H1 (cell line): ENCODE measurements around the gene CYP2F1. TPM values are rescaled to one million over a fixed set of nuclear protein-coding genes. Genes with fewer than 3 reads are reported as not detected.

ENCODE experiments used
- CTCF ChIA-PET: fragments of 300-600 bp; sonication (Branson Sonifier 250); formaldehyde crosslinking; loops from one replicate; lab custom pipeline; 2021; ENCODE audit not compliant: partially characterized antibody; lab: Charles Lee
- POLR2A ChIA-PET: fragments of 300-600 bp; sonication (Branson Sonifier 250); formaldehyde crosslinking; loops from one replicate; lab custom pipeline; 2021; ENCODE audit warnings: inconsistent platforms; ENCODE audit not compliant: partially characterized antibody; lab: Charles Lee
- DNase-seq, 2 experiments: peaks; one replicate each; pipeline versions ENCODE4 v3.0.0 to v3.0.0-alpha.2; 2010 to 2022; ENCODE audit warnings: low spot score in 2 of 2, low read depth in 1 of 2, mixed read lengths in 1 of 2
- FAIRE-seq: peaks from 2 replicates; lab custom pipeline; 2011; peaks lifted over from hg19 to GRCh38; lab: Jason Lieb, UNC
- H2AFZ ChIP-seq: 2 replicates; pipeline ENCODE4 v1.8.1; 2012; ENCODE audit warnings: low read length, inconsistent platforms
- H2AK5ac ChIP-seq: 2 replicates; pipeline ENCODE4 v1.6.1; 2013; ENCODE audit warnings: low read depth, low read length
- H2BK120ac ChIP-seq: replicated peaks from 2 replicates; pipeline ENCODE3; 2013; ENCODE audit warnings: low read depth, low read length, inconsistent platforms
- H2BK12ac ChIP-seq: 2 replicates; pipeline ENCODE4 v1.6.1; 2013; ENCODE audit warnings: low read depth, low read length
- H2BK15ac ChIP-seq: 2 replicates; pipeline ENCODE4 v1.6.1; 2013; ENCODE audit warnings: low read length
- H2BK20ac ChIP-seq: 2 replicates; pipeline ENCODE4 v1.6.1; 2013; ENCODE audit warnings: low read length
- H2BK5ac ChIP-seq: 2 replicates; pipeline ENCODE4 v1.6.1; 2013; ENCODE audit warnings: low read depth, low read length
- H3K14ac ChIP-seq: 2 replicates; pipeline ENCODE4 v1.6.1; 2013; ENCODE audit warnings: inconsistent platforms; ENCODE audit not compliant: insufficient read length
- H3K18ac ChIP-seq: 2 replicates; pipeline ENCODE4 v1.6.1; 2013; ENCODE audit warnings: low read length; ENCODE audit errors: extremely low read depth
- H3K23ac ChIP-seq: 2 replicates; pipeline ENCODE4 v1.6.1; 2013; ENCODE audit warnings: inconsistent platforms; ENCODE audit not compliant: insufficient read length
- H3K23me2 ChIP-seq: 2 replicates; pipeline ENCODE4 v1.6.1; 2013; ENCODE audit warnings: low read depth, low read length
- H3K27ac ChIP-seq: 2 replicates; pipeline ENCODE4 v1.6.1; 2011; ENCODE audit warnings: low read depth, low read length, inconsistent platforms
- H3K27me3 ChIP-seq, 4 experiments: replicated peaks in 1 of 4; 1 replicate in 1 of 4; 2 replicates in 3 of 4; pipeline versions ENCODE4 v1.6.1 to v1.8.1; 2011 to 2013; ENCODE audit warnings: low read length in 3 of 4, mild to moderate bottlenecking in 3 of 4, inconsistent platforms in 2 of 4, mixed read lengths in 2 of 4, moderate library complexity in 1 of 4; ENCODE audit not compliant: control insufficient read depth in 3 of 4, insufficient read depth in 3 of 4; ENCODE audit errors: extremely low read depth in 1 of 4
- H3K36me3 ChIP-seq, 4 experiments: 2 replicates each; pipeline versions ENCODE4 v1.6.1 to v1.8.1; 2011 to 2013; ENCODE audit warnings: mild to moderate bottlenecking in 4 of 4, low read length in 3 of 4, moderate library complexity in 2 of 4, control low read depth in 1 of 4, inconsistent platforms in 1 of 4; ENCODE audit not compliant: insufficient read depth in 4 of 4, control insufficient read depth in 2 of 4
- H3K4ac ChIP-seq: replicated peaks from 2 replicates; pipeline ENCODE3; 2013; ENCODE audit warnings: low read length, low read depth, mixed read lengths, inconsistent platforms; ENCODE audit not compliant: insufficient read length
- H3K4me1 ChIP-seq, 4 experiments: replicated peaks in 1 of 4; 1 replicate in 1 of 4; 2 replicates in 3 of 4; pipeline versions ENCODE4 v1.6.1 to v1.8.1; 2011 to 2013; ENCODE audit warnings: low read length in 3 of 4, inconsistent platforms in 2 of 4, mixed read lengths in 1 of 4; ENCODE audit not compliant: insufficient read depth in 4 of 4, control insufficient read depth in 3 of 4
- H3K4me2 ChIP-seq, 2 experiments: 2 replicates each; pipeline versions ENCODE4 v1.6.1 to v1.8.1; 2011 to 2013; ENCODE audit warnings: low read depth in 2 of 2, low read length in 2 of 2, control low read depth in 1 of 2, inconsistent platforms in 1 of 2, mild to moderate bottlenecking in 1 of 2; ENCODE audit not compliant: insufficient read depth in 1 of 2
- H3K4me3 ChIP-seq, 4 experiments: fragments of 200-600, 300-600 bp in 1 of 4; sonication (generic), shearing (Covaris generic), sonication (Bioruptor Twin) in 1 of 4; 2 replicates each; pipeline versions ENCODE4 v1.5.1 to v1.8.1; 2011 to 2016; ENCODE audit warnings: low read length in 4 of 4, low read depth in 3 of 4, control low read depth in 2 of 4, inconsistent platforms in 2 of 4, mild to moderate bottlenecking in 2 of 4, mixed read lengths in 1 of 4, moderate library complexity in 1 of 4; ENCODE audit not compliant: insufficient read depth in 2 of 4; ENCODE audit errors: extremely low read depth in 1 of 4
- H3K56ac ChIP-seq: replicated peaks from 2 replicates; pipeline ENCODE3; 2013; ENCODE audit warnings: low read depth, mild to moderate bottlenecking, mixed read lengths, low read length, inconsistent platforms; ENCODE audit not compliant: insufficient read length
- H3K79me1 ChIP-seq: 2 replicates; pipeline ENCODE4 v1.6.1; 2013; ENCODE audit warnings: low read depth, low read length, control low read depth
- H3K79me2 ChIP-seq, 2 experiments: 2 replicates each; pipeline versions ENCODE4 v1.6.1 to v1.8.1; 2012 to 2013; ENCODE audit warnings: low read length in 2 of 2, mild to moderate bottlenecking in 2 of 2, inconsistent platforms in 1 of 2; ENCODE audit not compliant: insufficient read depth in 2 of 2, control insufficient read depth in 1 of 2
- H3K9ac ChIP-seq, 4 experiments: replicated peaks in 1 of 4; 1 replicate in 1 of 4; 2 replicates in 3 of 4; pipeline versions ENCODE4 v1.6.1 to v1.8.1; 2011 to 2013; ENCODE audit warnings: low read depth in 3 of 4, low read length in 3 of 4, control low read depth in 2 of 4, mild to moderate bottlenecking in 2 of 4, moderate library complexity in 2 of 4, inconsistent platforms in 1 of 4; ENCODE audit errors: extremely low read depth in 1 of 4
- H3K9me3 ChIP-seq, 2 experiments: 2 replicates each; pipeline versions ENCODE4 v1.6.1 to v1.8.1; 2012 to 2013; ENCODE audit warnings: mild to moderate bottlenecking in 2 of 2, moderate library complexity in 2 of 2, control low read depth in 1 of 2, inconsistent platforms in 1 of 2, low read depth in 1 of 2, low read length in 1 of 2, mixed read lengths in 1 of 2; ENCODE audit not compliant: insufficient read depth in 2 of 2
- H4K20me1 ChIP-seq, 2 experiments: replicated peaks in 1 of 2; 2 replicates each; pipeline versions ENCODE3 to v1.8.1; 2011 to 2013; ENCODE audit warnings: inconsistent platforms in 2 of 2, low read length in 2 of 2, mild to moderate bottlenecking in 1 of 2; ENCODE audit not compliant: insufficient read depth in 2 of 2, control insufficient read depth in 1 of 2
- H4K5ac ChIP-seq: 2 replicates; pipeline ENCODE4 v1.6.1; 2013; ENCODE audit warnings: low read length, low read depth, mixed read lengths, inconsistent platforms; ENCODE audit not compliant: insufficient read length
- H4K8ac ChIP-seq: 2 replicates; pipeline ENCODE4 v1.8.0; 2013; ENCODE audit warnings: mild to moderate bottlenecking, moderate library complexity, low read length, inconsistent platforms; ENCODE audit not compliant: insufficient read depth; ENCODE audit errors: extremely low read depth
- H4K91ac ChIP-seq: replicated peaks from 2 replicates; pipeline ENCODE3; 2013; ENCODE audit warnings: low read length, mixed read lengths, inconsistent platforms; ENCODE audit not compliant: insufficient read length
- ASH2L ChIP-seq: fragments of 200-600, 300-600 bp; sonication (generic); IDR thresholded peaks from one replicate; pipeline ENCODE4 v1.7.1; 2017; ENCODE audit warnings: low read length
- ATF2 ChIP-seq: IDR thresholded peaks from 2 replicates; pipeline ENCODE4 v1.6.1; 2012; ENCODE audit warnings: low read length, inconsistent platforms
- EZH2 ChIP-seq: fragments of 200-600 bp; sonication (generic); IDR thresholded peaks from 2 replicates; pipeline ENCODE4 v1.7.1; 2012; ENCODE audit warnings: low read depth, mild to moderate bottlenecking, moderate library complexity, low read length, inconsistent platforms; ENCODE audit not compliant: severe bottlenecking
- KDM5A ChIP-seq: fragments of 200-600 bp; IDR thresholded peaks from 2 replicates; pipeline ENCODE4 v1.7.1; 2012; ENCODE audit warnings: mild to moderate bottlenecking, low read length, inconsistent platforms, mixed read lengths
- POLR2A ChIP-seq, 2 experiments: IDR thresholded peaks; 1 replicate in 1 of 2; 2 replicates in 1 of 2; pipeline ENCODE4 v1.6.1; 2011; ENCODE audit warnings: low read depth in 2 of 2, low read length in 2 of 2, mild to moderate bottlenecking in 2 of 2; ENCODE audit errors: control extremely low read depth in 1 of 2
- SIN3A ChIP-seq, 2 experiments: IDR thresholded peaks in 1 of 2; conservative IDR thresholded peaks in 1 of 2; 2 replicates each; pipeline ENCODE4 v1.6.1; 2011 to 2012; ENCODE audit warnings: low read length in 2 of 2, improper control_type of control experiment in 1 of 2, low read depth in 1 of 2, mild to moderate bottlenecking in 1 of 2
- SRF ChIP-seq: IDR thresholded peaks from 2 replicates; pipeline ENCODE4 v1.6.1; 2011; ENCODE audit warnings: mild to moderate bottlenecking, low read depth, low read length, moderate library complexity
- TAF1 ChIP-seq: IDR thresholded peaks from 2 replicates; pipeline ENCODE4 v1.6.1; 2011; ENCODE audit warnings: mild to moderate bottlenecking, low read depth, low read length
- TBP ChIP-seq: IDR thresholded peaks from 2 replicates; pipeline ENCODE4 v1.6.1; 2011; ENCODE audit warnings: low read depth, low read length, improper control_type of control experiment
- TEAD4 ChIP-seq: IDR thresholded peaks from 2 replicates; pipeline ENCODE4 v1.6.1; 2012; ENCODE audit warnings: low read depth, low read length, inconsistent platforms, mixed read lengths
- ZNF274 ChIP-seq: IDR thresholded peaks from 2 replicates; pipeline ENCODE4 v1.7.0; 2012; ENCODE audit warnings: low read length, borderline replicate concordance; ENCODE audit errors: extremely low read depth
- WGBS, 2 experiments: shearing (Covaris generic) in 1 of 2; methylation state at CpG; one replicate each; pipeline versions ENCODE4 v1.1.6 to v1.1.7; 2013 to 2015; ENCODE audit warnings: low lambda C conversion rate in 2 of 2, mixed read lengths in 2 of 2, inconsistent platforms in 1 of 2, low coverage in 1 of 2, missing lambda C conversion rate in 1 of 2; ENCODE audit not compliant: insufficient replicate concordance in 2 of 2, insufficient coverage in 1 of 2, insufficient read length in 1 of 2; ENCODE audit errors: extremely low coverage in 1 of 2, missing lambda C conversion rate in 1 of 2; 5-methylcytosine and 5-hydroxymethylcytosine counted together
- long read RNA-seq, 2 experiments: library from RNA in 1 of 2; library from capped mRNA in 1 of 2; stranded (forward); transcript quantifications; one replicate each; pipeline ENCODE4 v2.0.0, GENCODE V29; 2021; ENCODE audit warnings: inconsistent platforms in 1 of 2
- polyA minus RNA-seq, 3 experiments: library from RNA; depleted of rRNA, polyadenylated mRNA; stranded (reverse); fragments of >200 nt; gene quantifications; 1 replicate in 2 of 3; 2 replicates in 1 of 3; pipeline ENCODE4 v1.2.3, GENCODE V29; 2011
- polyA plus RNA-seq, 7 experiments: library from polyadenylated mRNA; depleted of rRNA in 3 of 7; stranded (reverse) in 5 of 7; unstranded in 2 of 7; fragments of >200 nt in 5 of 7; fragments of 200-250 nt in 2 of 7; gene quantifications; 1 replicate in 5 of 7; 2 replicates in 1 of 7; 4 replicates in 1 of 7; pipeline versions ENCODE4 v1.2.1 to v1.2.3, GENCODE V29; 2011 to 2013; ENCODE audit warnings: missing spikeins in 2 of 7, mixed read lengths in 2 of 7
- total RNA-seq: library from RNA; stranded (reverse); fragmentation: NEBNext Ultra II Directional; extraction: Animal tissue kit (Norgen Biotek cat#: 25700); gene quantifications from 2 replicates; pipeline ENCODE4 v1.2.1, GENCODE V29; 2021

Gene CYP2F1
- total RNA-seq (0.34 TPM in 1 of 2 replicates, not detected in the other), polyA plus RNA-seq (2011; rRNA removed) (0.17 and 1.0 TPM in 2 replicates), polyA minus RNA-seq (2011; rRNA and poly(A)+ RNA removed) (0.19 TPM in 1 of 2 replicates, not detected in the other)
- polyA plus RNA-seq (2011; cell fraction: cytosol; rRNA removed), result 0.09 TPM
- 0.68 TPM for polyA plus RNA-seq (2011; cell fraction: nucleus; rRNA removed)
- polyA plus RNA-seq (2012, experiment 1 of 2), result 0.53 to 1.0 TPM in 2 of 4 replicates, not detected in the others
- not detected for polyA plus RNA-seq (2012, experiment 2 of 2)
- polyA plus RNA-seq (2013, experiment 1 of 2), result 0.22 TPM
- polyA plus RNA-seq (2013, experiment 2 of 2), result 0.11 TPM
- not detected for polyA minus RNA-seq (2011; cell fraction: cytosol; rRNA and poly(A)+ RNA removed)
- not detected for polyA minus RNA-seq (2011; cell fraction: nucleus; rRNA and poly(A)+ RNA removed)
- long read RNA-seq, experiment 1, result 0 reads
- long read RNA-seq, experiment 2, result 0 reads

DNA sequence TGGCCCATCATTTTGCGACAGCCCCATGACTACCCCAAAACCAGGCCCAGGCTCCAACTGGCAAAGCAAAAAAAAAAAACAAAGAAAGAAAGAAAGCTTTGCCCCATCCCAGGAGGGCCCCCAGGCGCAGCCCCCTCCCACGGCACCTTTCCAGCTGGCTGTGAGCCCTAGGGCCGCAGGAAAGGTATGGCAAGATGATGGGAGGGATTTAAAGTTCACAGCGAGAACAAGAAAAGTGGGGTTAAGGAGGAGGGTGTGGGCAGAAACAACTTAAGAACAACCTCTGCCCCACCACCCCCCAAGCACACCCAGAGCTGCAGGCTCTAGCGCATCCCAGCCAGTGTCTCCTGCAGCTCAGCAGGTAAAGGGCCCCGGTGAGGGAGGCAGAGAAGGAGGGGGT lies at the start of gene CYP2F1:
Gene CYP2F1 (plus strand): TSS at position 301 of the 400 bp plus-strand sequence. CDS start 1,757 bp downstream, outside the sequence.
- H3K9ac ChIP-seq, result no peak within 1 kb of the TSS
- no peak within 1 kb of the TSS for H3K14ac ChIP-seq
- FAIRE-seq (no peak), DNase-seq (no peak)
- no peak within 1 kb of the TSS for H3K18ac ChIP-seq
- no peak within 1 kb of the TSS for H3K56ac ChIP-seq
- CTCF ChIA-PET, result interaction anchor here (0.6 to 1.0 kb wide), 3 partner anchors 24 to 152 kb away, joined by 3 to 4 read pairs (median 3); no protein-coding TSS in a partner anchor
- H4K91ac ChIP-seq, result no peak within 1 kb of the TSS
- H4K5ac ChIP-seq, result no peak within 1 kb of the TSS
- H2BK12ac ChIP-seq, result no peak within 1 kb of the TSS
- no peak within 1 kb of the TSS for H2BK120ac ChIP-seq
- H3K4me3 ChIP-seq, result no peak within 1 kb of the TSS
- no peaks in the 10 kb centered on the region for H3K79me2 ChIP-seq
- H3K4me1 ChIP-seq, result no peaks in the 10 kb centered on the region
- 79% methylated on average over 6 of the region's 7 CpGs; no CpG with 5 or more reads in 1 of the 2 experiments for WGBS, 2 experiments
- no peak within 1 kb of the TSS for H3K4me2 ChIP-seq
- no peaks in the 10 kb centered on the region for H3K36me3 ChIP-seq
- H2AFZ ChIP-seq, result no peak within 1 kb of the TSS
- H3K79me1 ChIP-seq, result no peaks in the 10 kb centered on the region
- no peak within 1 kb of the TSS for H2BK5ac ChIP-seq
- peaks cover 25 to 28% of the 10 kb centered on the region in 2 experiments for H3K9me3 ChIP-seq
- H3K23me2 ChIP-seq, result peaks cover 2% of the 10 kb centered on the region; the same call in 1 of the 2 replicates
- H4K20me1 ChIP-seq, result no peaks in the 10 kb centered on the region
- H3K27ac ChIP-seq, result no peak within 1 kb of the TSS
- H4K8ac ChIP-seq, result no peak within 1 kb of the TSS
- H2BK20ac ChIP-seq, result no peak within 1 kb of the TSS
- no peak within 1 kb of the TSS for H2BK15ac ChIP-seq
- H3K27me3 ChIP-seq, result no peaks in the 10 kb centered on the region
- POLR2A ChIA-PET, result no interaction called here
- H3K23ac ChIP-seq, result no peak within 1 kb of the TSS
- H3K4ac ChIP-seq, result no peak within 1 kb of the TSS
- no peak within 1 kb of the TSS for H2AK5ac ChIP-seq
- no peak for TF ChIP-seq ATF2
- no peak for TF ChIP-seq KDM5A
- TF ChIP-seq TBP, result no peak
- TF ChIP-seq TEAD4, result no peak
- TF ChIP-seq SRF, result no peak
- TF ChIP-seq SIN3A (conservative IDR thresholded peaks at IDR 0.05 in 1 of 2, IDR thresholded peaks at IDR 0.05 in 1 of 2; ENCODE audit: low read depth in 1 of 2, low read length in 2 of 2), result no peak
- TF ChIP-seq ZNF274, result no peak
- no peak for TF ChIP-seq TAF1
- TF ChIP-seq EZH2, result no peak
- no peak for TF ChIP-seq POLR2A (IDR thresholded peaks at IDR 0.05; ENCODE audit: control extremely low read depth in 1 of 2, low read depth in 2 of 2, low read length in 2 of 2)
- no peak for TF ChIP-seq ASH2L
